Posterior cingulate gyrus (tissue), 11 donors: ENCODE measurements around the gene UBL3.

Source experiments
- DNase-seq, 10 donors: peaks; one replicate each; pipeline versions ENCODE4 v3.0.0 to v3.0.0-alpha.2; 2020 to 2021; ENCODE audit warnings: mixed read lengths in 3 of 10
- intact Hi-C: fragments of 100-400 bp; cut with DNase I; formaldehyde crosslinking; loops from one replicate; pipeline ENCODE4 v1.15.1; 2023

UBL3 gene

GRCh38 chr13:29858231-29858630 lies 7.8 kb upstream of the UBL3 start:
- intact Hi-C loops = no loop called here
- DNase-seq = no peak

- intact Hi-C loops = no loop called here
- DNase-seq = no peak
These were observed 6.7 kb upstream of the UBL3 start for GRCh38 chr13:29857085-29857484.

DNA sequence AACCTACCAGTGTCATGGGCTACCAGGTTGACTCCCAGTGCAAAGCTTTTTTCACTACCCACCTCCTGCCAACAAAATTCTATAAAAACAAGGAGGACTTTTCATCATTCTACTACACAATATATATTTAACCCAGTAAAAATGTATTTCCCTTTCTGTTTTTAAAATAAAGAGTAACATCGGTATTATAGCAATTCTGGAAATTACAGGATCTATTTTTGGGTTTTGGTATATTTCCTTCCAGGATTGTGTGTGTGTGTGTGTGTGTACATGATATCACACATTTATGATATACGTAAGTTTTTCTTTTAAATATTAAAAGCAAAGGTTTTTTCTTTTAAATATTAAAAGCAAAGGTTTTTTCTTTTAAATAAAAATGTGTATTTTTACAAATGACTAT lies 6.0 kb upstream of the UBL3 start:
- intact Hi-C loops = no loop called here
- no peak for DNase-seq

GRCh38 chr13:29855784-29856183 lies 5.4 kb upstream of the UBL3 start:
- intact Hi-C loops = no loop called here
- DNase-seq = no peak

GRCh38 chr13:29855009-29855408 lies 4.6 kb upstream of the UBL3 start:
- no peak for DNase-seq
- intact Hi-C loops = no loop called here

GRCh38 chr13:29853131-29853530 lies 2.7 kb upstream of the UBL3 start:
- intact Hi-C loops = no loop called here
- no peak for DNase-seq

DNA sequence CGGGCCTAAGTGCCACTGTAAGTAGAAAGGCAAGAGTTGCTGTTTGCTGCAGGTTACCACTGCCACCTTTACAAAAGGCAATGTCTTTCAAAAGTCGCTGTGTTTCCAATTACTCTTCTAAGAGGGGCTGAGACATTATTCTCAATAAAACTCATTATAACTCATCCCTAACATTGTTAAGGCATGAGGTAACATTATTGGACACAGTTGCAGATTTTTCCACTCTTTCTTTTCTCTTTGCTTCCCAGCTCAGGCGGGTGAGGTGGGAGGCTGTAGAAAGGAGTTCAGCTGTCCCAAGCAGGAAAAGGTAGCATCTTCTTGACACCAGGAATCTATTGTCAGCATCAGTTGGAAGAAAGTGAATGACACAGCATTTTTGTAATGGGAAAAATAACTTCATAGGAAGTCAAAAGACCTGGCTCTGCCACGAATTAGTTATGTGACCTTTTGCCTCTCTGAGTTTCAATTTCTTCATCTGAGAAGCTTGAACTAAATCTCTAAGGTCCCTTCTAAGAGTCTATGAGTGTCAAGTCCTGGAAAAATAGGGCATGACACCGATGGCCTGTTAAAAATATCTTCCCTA lies 2.1 kb upstream of the UBL3 start:
- intact Hi-C loops = no loop called here
- DNase-seq = no peak

DNA sequence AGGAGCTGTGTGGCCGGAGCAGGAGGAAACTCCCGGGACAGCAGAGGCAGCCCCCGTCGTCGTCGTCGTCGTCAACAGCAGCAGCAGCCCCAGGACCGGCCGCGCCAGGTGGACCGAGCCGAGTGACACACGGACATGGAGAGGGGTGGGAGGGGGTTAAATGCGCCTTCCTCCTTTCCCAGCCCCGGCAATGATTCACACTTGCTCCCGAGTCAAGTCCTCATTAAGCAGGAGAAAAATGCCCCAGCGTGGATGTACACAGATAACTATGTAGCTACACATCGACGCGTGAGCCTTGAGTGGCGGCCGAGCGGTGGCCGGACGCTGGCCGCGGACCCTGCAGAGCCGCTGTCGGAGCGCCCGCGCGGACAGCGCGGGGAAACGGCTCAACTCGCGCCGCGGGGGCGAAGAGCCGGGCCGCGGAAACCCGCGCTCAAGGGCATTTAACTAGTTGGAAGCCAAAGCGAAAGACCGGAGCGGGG lies 645 bp downstream of the UBL3 start:
- intact Hi-C loops = loop anchor here (2.0 to 5.0 kb wide), 3 partner anchors 257 to 342 kb away; no protein-coding TSS in a partner anchor
- peak; percentile 36 to 92 (median 52) for DNase-seq

DNA sequence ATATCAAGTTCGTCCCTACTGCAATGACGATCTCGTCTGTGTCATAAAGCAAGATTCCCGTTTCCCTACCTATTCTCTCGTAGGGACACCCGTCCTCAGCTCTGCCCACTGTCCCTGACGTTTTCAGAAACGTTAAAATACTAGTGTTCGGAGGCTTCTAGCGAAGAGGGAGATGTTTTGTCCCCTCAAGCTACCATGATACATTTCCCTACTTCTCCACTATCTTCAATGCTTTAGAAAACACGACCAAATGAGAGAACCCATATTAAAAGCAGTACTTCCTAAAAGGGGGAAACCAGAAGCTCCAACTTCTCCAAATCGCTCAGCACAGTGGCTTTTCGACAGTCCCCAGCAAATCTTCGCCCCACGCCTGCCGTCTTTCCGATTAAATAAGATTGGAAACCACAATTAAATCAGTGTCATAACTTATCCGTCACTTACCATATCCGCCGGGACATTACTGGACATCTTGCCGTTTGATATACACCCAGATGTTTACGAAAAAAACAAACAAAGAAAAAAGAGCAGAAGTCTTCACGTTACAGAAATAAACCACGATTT lies 1.3 kb downstream of the UBL3 start:
- intact Hi-C loops = loop anchor here (5.0 kb wide), 2 partner anchors 257 to 342 kb away; no protein-coding TSS in a partner anchor
- DNase-seq = peak in 1 of 10 donors; percentile 13

DNA sequence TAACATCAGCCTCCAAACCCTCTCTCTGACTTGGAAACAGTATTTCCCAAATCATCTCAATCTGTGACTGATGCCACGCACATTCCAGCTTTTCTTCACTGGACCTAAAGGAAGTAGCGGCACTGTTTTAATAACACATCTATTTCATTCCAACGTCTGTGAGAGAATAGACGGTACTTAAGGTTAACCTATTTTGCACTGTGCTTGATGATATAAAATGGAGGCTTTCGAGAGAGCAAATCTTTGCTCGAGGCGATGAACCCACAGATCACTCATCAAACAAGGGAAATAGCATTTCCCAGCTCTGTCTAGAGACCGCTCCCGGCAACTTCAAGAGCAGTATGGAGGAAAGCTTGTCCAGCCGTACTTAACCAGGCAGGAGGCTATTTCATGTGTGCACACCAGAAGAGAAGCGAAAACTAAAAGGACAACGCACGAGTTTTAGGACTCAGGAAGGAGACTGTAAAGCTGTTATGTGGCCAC lies 2.9 kb downstream of the UBL3 start:
- peak in 4 of 10 donors; percentile 11 to 25 (median 18) for DNase-seq
- intact Hi-C loops = loop anchor here (5.0 kb wide), 2 partner anchors 255 to 340 kb away; no protein-coding TSS in a partner anchor

GRCh38 chr13:29846475-29847256 lies 3.8 kb downstream of the UBL3 start:
- DNase-seq = no peak
- intact Hi-C loops = loop anchor here (5.0 kb wide), 2 partner anchors 254 to 339 kb away; no protein-coding TSS in a partner anchor

DNA sequence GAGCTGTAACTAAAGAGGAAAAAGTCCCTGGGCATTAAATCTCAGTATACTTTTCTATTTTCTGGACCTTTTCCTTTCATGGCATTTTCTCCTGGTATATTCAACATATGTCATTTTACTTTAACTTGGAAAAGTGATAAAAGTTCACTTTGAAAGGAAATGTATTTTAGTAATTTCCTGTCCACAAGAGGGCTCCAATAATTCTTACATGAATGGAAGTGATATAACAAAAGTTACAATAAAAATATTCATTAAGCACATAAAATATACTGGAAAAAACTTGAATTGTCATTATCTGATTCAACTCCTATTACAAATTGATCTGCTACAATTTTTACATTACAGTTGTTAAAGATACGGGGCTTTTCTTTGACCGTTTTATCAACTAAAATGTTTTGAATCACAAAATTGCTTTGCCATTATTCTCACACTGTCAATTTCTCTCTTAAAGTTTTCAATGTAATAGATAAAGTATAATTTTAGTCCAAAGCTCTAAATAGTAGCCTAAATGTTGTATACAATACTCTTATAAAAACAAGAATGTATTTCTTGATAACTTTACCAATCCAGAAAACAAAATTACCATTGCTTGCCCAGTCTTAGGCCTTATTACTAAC lies 4.9 kb downstream of the UBL3 start:
- intact Hi-C loops = loop anchor here (5.0 kb wide), 2 partner anchors 253 to 338 kb away; no protein-coding TSS in a partner anchor

GRCh38 chr13:29844441-29844840 lies 6.0 kb downstream of the UBL3 start:
- intact Hi-C loops = no loop called here
- DNase-seq = no peak

More for the DNA sequence above, 4.9 kb downstream of the UBL3 start:
- DNase-seq = no peak

- no peak for DNase-seq
These were observed 9.8 kb downstream of the UBL3 start for GRCh38 chr13:29840585-29840984.

GRCh38 chr13:29835280-29836061 lies 14.9 kb downstream of the UBL3 start:
- DNase-seq = peak in 1 of 10 donors; percentile 26
- intact Hi-C loops = no loop called here

More at GRCh38 chr13:29840585-29840984, 9.8 kb downstream of the UBL3 start:
- intact Hi-C loops = no loop called here

GRCh38 chr13:29832761-29833298 lies 17.6 kb downstream of the UBL3 start:
- intact Hi-C loops = no loop called here
- peak in 1 of 10 donors; percentile 46 for DNase-seq

DNA sequence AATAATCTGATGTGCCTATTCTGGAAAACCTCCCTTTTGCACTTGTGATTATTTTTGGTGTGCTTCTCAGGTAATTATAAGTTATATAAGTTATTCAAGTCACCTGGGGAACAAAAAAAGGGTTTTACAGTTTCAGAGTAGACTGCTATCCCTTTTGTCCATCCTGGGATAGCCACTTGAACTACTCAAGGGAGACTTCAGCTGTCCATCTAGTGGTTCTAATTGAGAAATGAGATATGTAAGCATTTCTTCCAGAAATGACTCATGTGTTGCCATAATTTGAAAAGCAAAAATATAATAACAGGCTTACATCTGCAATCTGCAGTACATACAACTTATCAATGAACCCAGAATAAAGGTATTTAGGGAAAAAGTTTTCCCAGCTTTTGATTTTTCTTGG lies 20.4 kb downstream of the UBL3 start:
- DNase-seq = no peak
- intact Hi-C loops = no loop called here

GRCh38 chr13:29819143-29819542 lies 31.3 kb downstream of the UBL3 start:
- no peak for DNase-seq
- intact Hi-C loops = no loop called here

DNA sequence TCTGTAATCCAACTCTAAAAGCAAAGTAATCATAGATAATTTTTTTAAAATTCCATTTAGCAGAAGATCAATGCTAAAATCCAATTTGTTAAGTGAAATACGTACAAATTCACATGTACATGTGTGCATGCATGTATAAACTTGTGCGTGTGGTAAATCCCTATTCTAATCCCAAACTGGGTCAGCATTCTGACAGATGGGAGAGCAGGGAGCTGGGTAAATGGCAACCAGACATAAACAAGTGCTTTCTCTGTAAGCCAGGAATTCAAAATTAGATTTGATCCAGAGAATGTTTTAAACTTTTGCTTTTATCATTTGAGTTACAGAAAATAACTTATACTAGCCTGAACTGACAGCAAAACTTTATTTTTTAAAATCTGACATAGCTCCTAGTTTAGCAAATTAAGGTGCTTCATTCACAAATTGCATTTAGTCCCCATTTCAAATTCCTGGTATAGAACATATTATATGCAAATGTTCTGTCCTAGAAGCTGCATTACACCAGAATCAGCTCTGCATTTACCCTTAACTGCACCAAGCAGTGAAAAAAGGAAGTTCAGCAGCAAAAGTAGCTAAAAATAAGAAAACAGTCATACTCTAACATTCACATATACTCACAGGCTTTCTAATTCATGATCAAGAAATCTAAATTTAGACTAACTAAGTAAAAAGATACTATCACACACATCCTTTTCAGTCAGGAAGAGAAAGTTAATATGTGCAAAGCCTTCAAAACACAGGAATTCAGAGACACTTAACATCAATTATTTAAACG lies 32.6 kb downstream of the UBL3 start:
- intact Hi-C loops = no loop called here
- DNase-seq = no peak
